GM18517 (cell line): ENCODE results near the gene DUSP9.
"Not testable (repeated sequence)": the region's sequence is repeated elsewhere in the genome, so short reads cannot be mapped to it uniquely, and the experiment has no call there.

Experiments
- ATAC-seq: cut with Tn5 transposase; IDR thresholded peaks from one replicate; pipeline ENCODE4 v1.9.1; 2021; ENCODE audit warnings: mild to moderate bottlenecking, moderate library complexity; ENCODE audit not compliant: unreplicated experiment

The DUSP9 gene

GRCh38 chrX:153670748-153671588 lies 24.0 kb downstream of the DUSP9 start:
- ATAC-seq, result no peak

- ATAC-seq, result no peak
These were observed 24.9 kb downstream of the DUSP9 start for GRCh38 chrX:153671589-153672530.

- ATAC-seq, result no peak
These were observed 25.8 kb downstream of the DUSP9 start for GRCh38 chrX:153672531-153673427.

GRCh38 chrX:153673428-153674218 lies 26.6 kb downstream of the DUSP9 start, which contains the start of gene PNCK:
PNCK (minus strand) TSS chrX:153673813; CDS start chrX:153673076, 737 bp downstream.
- ATAC-seq, result no peak

GRCh38 chrX:153674219-153674851 lies 27.3 kb downstream of the DUSP9 start:
- ATAC-seq, result no peak

GRCh38 chrX:153681175-153681574 lies 34.2 kb downstream of the DUSP9 start:
- ATAC-seq, result no peak

GRCh38 chrX:153683486-153683885 lies 36.5 kb downstream of the DUSP9 start:
- ATAC-seq, result not testable (repeated sequence)

- ATAC-seq, result no peak
These were observed 37.6 kb downstream of the DUSP9 start for GRCh38 chrX:153684467-153685155.

- ATAC-seq, result no peak
These were observed 38.1 kb downstream of the DUSP9 start for GRCh38 chrX:153685156-153685536.

- no peak for ATAC-seq
These were observed 39.0 kb downstream of the DUSP9 start for GRCh38 chrX:153685751-153686696.

GRCh38 chrX:153686711-153687110 lies 39.7 kb downstream of the DUSP9 start:
- no peak for ATAC-seq

- ATAC-seq, result no peak
These were observed 40.4 kb downstream of the DUSP9 start, which contains the start of gene SLC6A8 for GRCh38 chrX:153687121-153688039. SLC6A8 (plus strand) TSS chrX:153687926; CDS start chrX:153688575, 649 bp downstream.

- no peak for ATAC-seq
These were observed 41.1 kb downstream of the DUSP9 start for GRCh38 chrX:153688071-153688470.

- ATAC-seq, result no peak
These were observed 41.5 kb downstream of the DUSP9 start for GRCh38 chrX:153688506-153688905.

- no peak for ATAC-seq
These were observed 42.0 kb downstream of the DUSP9 start for GRCh38 chrX:153688911-153689590.
